HUES64 (cell line): ENCODE results near the gene PLXNA1. TPM values are rescaled to one million over a fixed set of nuclear protein-coding genes. Genes with fewer than 3 reads are reported as not detected.

Experiments used
- H3K27ac ChIP-seq: 2 replicates; pipeline ENCODE4 v1.7.0; 2013; ENCODE audit warnings: low read depth, low read length, inconsistent platforms
- H3K27me3 ChIP-seq: 2 replicates; pipeline ENCODE4 v1.6.1; 2013; ENCODE audit warnings: mild to moderate bottlenecking, low read length; ENCODE audit not compliant: insufficient read depth
- H3K36me3 ChIP-seq: 2 replicates; pipeline ENCODE4 v1.6.1; 2013; ENCODE audit warnings: mild to moderate bottlenecking, low read length; ENCODE audit not compliant: insufficient read depth
- H3K4me1 ChIP-seq: 2 replicates; pipeline ENCODE4 v1.6.1; 2013; ENCODE audit warnings: mild to moderate bottlenecking, low read length, moderate library complexity; ENCODE audit not compliant: insufficient read depth
- H3K4me3 ChIP-seq: 2 replicates; pipeline ENCODE4 v1.5.1; 2013; ENCODE audit warnings: mild to moderate bottlenecking, low read length, moderate library complexity
- H3K9ac ChIP-seq: 2 replicates; pipeline ENCODE4 v1.6.1; 2013; ENCODE audit warnings: mild to moderate bottlenecking, low read depth, low read length
- H3K9me3 ChIP-seq: 2 replicates; pipeline ENCODE4 v1.6.1; 2013; ENCODE audit warnings: low read depth, low read length; ENCODE audit not compliant: insufficient read depth
- WGBS: fragments of 150-250, 120-280 bp; methylation state at CpG from one replicate; pipeline ENCODE4 v1.1.7; 2013; ENCODE audit warnings: missing lambda C conversion rate; 5-methylcytosine and 5-hydroxymethylcytosine counted together
- polyA plus RNA-seq, 2 experiments: library from polyadenylated mRNA; stranded (reverse); fragments of 50-300 nt; gene quantifications; one replicate each; pipeline ENCODE4 v1.2.3, GENCODE V29; 2013

The PLXNA1 gene
- 27.3 TPM for polyA plus RNA-seq (2013, experiment 1 of 2)
- 34.0 TPM for polyA plus RNA-seq (2013, experiment 2 of 2)

DNA sequence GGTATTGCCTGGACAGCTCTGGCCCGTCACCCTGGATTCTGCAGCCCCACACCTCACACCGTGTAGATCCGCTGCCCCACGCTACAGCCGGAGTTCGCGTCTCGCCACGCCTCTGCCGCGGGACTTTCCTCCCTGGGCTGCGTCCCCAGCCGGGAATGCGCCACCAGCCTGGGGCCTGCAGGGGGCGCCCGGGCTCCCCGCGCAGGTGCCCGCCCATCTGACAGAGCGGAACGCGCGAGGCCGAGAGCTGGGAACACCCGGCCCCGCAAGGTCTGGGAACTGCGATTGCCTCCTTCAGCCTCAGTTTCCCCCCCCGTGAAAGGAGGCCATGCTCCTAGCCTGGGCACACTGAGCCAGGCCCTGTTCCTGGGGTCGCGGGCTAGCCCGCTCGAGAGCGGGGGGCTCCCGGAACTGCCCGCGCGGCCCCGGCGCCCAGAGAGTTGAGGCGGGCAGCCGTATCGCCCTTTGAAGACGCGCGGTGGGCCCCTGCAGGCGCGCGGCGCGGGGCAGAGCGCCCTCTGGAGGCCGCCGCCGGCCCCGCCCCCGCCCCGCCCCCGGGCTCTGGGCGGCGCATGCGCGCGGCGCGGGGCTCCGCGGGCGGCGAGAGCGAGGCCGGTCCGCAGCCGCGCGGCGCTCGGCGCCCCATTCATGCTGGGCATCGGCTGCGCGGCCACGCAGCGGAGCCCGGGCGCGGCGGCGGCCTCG is at the start of gene PLXNA1:
Gene PLXNA1, plus strand, starts transcription at position 645 of the 705 bp plus-strand sequence. CDS start 5,479 bp downstream, outside the sequence.
- Histone ChIP-seq H3K27me3 (peaks cover 13% of the 10 kb centered on the region), H3K27ac (no peak within 1 kb of the TSS), H3K4me3 (peak within 1 kb of the TSS; percentile 77), H3K4me1 (peaks cover 12% of the 10 kb centered on the region; the same call in 1 of the 2 replicates), H3K9me3 (no peaks in the 10 kb centered on the region), H3K36me3 (no peaks in the 10 kb centered on the region), H3K9ac (peak within 1 kb of the TSS; percentile 66)
- under 1% methylated on average over 89 of the region's 89 CpGs for WGBS

DNA sequence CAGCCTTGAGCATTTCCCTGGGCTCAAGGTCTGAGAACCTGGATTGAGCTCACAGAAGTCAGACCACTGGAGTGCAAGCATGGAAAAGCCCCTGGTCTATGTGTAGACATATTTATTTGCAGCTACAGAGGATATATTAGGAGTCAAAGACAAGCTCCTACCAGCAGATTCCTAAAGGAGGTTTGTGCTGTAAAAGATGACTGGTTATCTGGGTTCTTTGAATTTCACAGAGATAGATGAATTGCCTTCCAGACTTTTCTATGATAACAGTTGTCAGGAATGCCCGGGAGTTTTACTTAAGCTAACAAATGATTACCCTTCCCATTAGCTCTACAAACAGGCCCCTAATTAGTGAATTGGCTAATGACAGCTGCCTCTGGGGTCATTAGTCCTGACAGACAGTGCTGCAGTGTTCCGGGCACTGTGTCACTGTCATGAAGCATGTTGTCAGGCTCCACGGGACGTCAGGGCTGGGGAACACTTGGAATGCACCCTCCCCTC is 48.8 kb upstream of the PLXNA1 start:
- H3K27me3 ChIP-seq: no peaks in the 10 kb centered on the region
- H3K9ac ChIP-seq: no peak overlapping the region
- H3K4me1 ChIP-seq: no peaks in the 10 kb centered on the region
- no peaks in the 10 kb centered on the region for H3K36me3 ChIP-seq
- no peaks in the 10 kb centered on the region for H3K9me3 ChIP-seq
- H3K27ac ChIP-seq: no peak overlapping the region
- 65% methylated on average over 4 of the region's 4 CpGs for WGBS
- H3K4me3 ChIP-seq: no peak overlapping the region

DNA sequence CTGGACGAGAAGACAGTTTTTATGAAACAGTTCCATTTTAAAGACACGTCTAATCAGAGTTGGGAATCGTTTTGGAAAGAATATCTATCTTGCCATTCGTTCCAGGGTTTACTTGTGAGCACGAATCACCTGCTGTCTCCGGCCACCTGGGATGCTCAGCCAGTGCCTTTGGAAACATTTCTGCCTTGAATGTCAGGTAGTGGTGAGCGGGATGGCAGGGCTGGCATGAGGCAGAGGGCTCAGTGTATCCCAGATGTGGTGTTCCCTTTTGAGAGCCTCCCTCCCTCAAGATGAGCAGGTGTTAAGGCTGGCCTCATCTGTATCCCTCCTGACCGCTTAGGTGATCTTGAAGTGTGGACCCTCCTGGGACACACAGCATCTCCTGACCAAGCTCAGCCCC is 47.9 kb upstream of the PLXNA1 start:
- Histone ChIP-seq H3K27me3 (no peaks in the 10 kb centered on the region), H3K9me3 (no peaks in the 10 kb centered on the region), H3K27ac (no peak overlapping the region), H3K9ac (no peak overlapping the region), H3K4me1 (no peaks in the 10 kb centered on the region), H3K4me3 (no peak overlapping the region), H3K36me3 (no peaks in the 10 kb centered on the region)
- WGBS: 96% methylated on average over 8 of the region's 8 CpGs

DNA sequence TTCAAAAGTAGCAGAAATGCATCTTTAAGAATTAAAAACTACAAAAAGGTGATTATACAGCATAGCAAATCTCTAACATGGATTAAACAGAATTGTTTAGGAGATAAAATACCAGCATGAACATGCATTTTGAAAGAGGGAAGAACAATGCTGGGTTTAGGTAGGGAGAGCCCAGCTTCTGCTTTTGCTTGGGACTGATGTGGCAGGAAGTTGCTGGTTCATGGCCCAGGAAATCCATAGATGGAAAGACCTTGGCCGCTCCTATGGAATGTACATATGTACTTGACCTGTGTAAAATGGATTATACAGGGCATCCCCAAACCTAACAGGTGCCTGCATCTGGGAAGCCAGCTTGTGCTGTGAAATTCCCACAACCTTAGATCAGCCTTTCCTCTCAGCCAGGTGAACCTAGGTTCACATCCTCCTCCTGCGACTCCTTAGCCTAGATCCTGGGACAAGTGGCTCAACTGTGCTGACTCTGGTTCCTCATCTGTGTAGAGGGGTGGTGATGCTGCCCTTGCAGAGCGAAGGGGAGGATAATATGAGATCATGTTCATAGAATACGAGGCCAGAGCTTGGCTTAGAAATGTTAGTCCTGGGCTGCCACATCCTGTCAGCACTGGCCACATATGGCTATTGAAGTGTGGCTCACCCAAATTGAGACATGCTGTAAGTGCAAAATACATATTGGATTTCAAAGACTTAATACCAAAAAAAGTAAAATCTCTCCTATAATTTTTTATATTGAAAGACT is 47.0 kb upstream of the PLXNA1 start:
- H3K27me3 ChIP-seq: no peaks in the 10 kb centered on the region
- H3K9me3 ChIP-seq: no peaks in the 10 kb centered on the region
- WGBS: 95% methylated on average over 4 of the region's 4 CpGs
- no peak overlapping the region for H3K4me3 ChIP-seq
- no peak overlapping the region for H3K9ac ChIP-seq
- H3K27ac ChIP-seq: no peak overlapping the region
- no peaks in the 10 kb centered on the region for H3K36me3 ChIP-seq
- H3K4me1 ChIP-seq: no peaks in the 10 kb centered on the region

DNA sequence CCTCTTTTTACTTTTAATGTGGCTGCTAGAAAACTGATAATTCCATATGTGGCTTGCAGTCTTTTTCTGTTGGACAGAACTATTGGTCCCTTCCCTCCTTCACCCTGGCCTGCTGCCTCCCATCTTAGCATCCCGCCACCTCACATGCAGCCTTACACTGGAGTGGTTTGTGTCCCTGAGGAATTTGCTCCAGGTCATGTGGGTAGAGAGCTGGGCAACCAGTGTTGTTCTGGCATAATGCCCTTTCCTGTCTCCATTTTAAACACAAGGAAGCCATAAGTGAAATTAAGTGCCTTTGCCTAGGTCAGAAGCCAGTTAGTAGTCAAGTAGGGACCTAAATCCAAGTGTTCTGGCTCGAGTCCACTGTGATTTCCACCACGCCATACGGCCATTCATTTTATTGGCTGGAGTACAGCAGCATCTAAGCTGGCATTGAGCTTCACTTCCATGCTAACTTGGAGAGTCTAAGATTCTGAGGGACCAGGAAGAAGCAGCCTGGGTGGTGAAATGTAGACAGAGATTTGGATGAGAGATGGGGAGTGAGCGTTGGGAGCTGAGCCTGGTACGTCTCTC is 46.0 kb upstream of the PLXNA1 start:
- 0 out of 2 replicates have a peak, but pooled peaks cover 1% of the 10 kb centered on the region for H3K36me3 ChIP-seq
- H3K4me1 ChIP-seq: no peaks in the 10 kb centered on the region
- H3K27me3 ChIP-seq: no peaks in the 10 kb centered on the region
- H3K4me3 ChIP-seq: no peak overlapping the region
- WGBS: 97% methylated on average over 6 of the region's 6 CpGs
- H3K27ac ChIP-seq: no peak overlapping the region
- H3K9me3 ChIP-seq: no peaks in the 10 kb centered on the region
- no peak overlapping the region for H3K9ac ChIP-seq

DNA sequence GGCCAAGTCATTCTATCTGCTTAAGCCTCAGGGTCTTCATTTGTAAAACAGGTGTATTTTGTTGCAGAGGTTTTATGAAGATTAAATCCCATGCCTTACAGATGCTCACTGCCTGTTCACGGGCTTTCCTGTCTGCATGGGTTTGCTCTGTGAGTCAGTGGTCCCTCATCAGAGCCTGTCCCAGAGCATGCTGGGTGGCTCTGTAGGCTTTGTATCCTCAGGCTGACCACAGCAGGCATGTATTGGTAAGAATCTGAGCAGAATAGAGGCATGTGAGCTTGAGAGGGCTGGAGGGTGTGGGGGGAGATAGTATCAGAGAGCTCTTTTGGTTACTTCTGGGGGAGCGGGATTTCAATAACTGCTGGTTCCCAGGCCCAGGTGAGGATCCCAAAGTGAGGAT is 45.4 kb upstream of the PLXNA1 start:
- Histone ChIP-seq H3K9me3 (no peaks in the 10 kb centered on the region), H3K27ac (no peak overlapping the region), H3K9ac (no peak overlapping the region), H3K4me1 (no peaks in the 10 kb centered on the region), H3K36me3 (0 out of 2 replicates have a peak, but pooled peaks cover 4% of the 10 kb centered on the region), H3K27me3 (no peaks in the 10 kb centered on the region), H3K4me3 (no peak overlapping the region)
- 91% methylated on average over 2 of the region's 2 CpGs for WGBS

DNA sequence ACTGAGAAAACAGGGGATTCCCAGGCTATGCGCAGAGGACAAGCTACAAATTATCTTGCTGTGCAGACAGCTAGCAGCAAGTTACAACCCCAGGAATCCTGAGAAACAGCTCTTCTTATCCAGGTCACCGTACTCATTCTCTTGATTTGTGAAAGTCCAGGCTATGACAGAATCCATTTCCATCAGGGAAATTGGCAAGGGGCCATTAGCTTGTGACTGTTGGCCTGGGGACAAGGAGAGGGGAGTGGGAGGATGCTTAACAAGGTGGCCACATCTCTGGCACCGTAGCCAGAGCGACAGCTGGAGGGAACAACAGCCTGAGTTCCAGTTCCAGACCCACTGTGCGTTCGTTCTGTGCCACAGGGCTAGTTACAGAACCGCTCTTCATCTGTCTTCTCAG is 44.9 kb upstream of the PLXNA1 start:
- Histone ChIP-seq H3K27ac (no peak overlapping the region), H3K4me3 (no peak overlapping the region), H3K4me1 (no peaks in the 10 kb centered on the region), H3K36me3 (0 out of 2 replicates have a peak, but pooled peaks cover 4% of the 10 kb centered on the region), H3K9me3 (no peaks in the 10 kb centered on the region), H3K9ac (no peak overlapping the region), H3K27me3 (no peaks in the 10 kb centered on the region)
- 94% methylated on average over 7 of the region's 7 CpGs for WGBS

DNA sequence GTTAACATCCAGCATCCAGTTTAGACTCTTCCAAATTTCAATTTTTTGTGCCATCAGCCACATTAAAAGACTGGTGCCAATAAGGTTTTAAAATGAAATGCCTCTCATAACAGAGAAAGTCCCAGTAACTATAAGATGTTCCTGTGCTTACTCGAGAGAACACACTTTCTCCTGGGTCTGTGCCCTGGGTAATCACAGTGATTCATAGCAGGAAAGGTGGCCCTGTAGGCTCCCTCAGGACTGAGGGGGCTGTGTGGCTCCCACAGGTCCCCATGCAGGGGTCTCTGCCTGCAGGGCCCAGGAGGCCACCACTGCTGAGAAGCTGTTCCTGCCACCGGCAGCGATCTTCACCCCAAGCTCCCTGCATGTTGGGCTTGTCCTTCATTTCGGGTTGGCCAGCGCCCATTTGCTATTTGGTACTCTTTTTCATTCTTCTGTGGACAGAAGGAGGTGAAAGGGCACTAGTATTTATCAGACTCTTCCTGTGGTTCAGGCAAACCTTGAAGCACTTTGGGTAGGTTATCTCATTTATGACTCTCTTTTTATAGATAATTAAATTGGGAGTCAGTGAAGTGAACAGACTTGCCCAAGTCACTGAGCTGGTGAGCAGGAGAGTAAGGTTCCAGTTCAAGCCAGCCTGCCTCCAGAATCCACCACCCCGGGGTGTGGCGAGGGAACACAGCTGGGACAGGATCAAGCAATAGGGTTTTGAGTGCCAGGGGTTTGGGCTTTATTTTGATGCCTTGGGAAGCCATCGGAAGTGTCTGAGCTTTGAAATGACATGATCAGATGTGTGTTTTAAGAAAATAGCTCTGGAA is 44.2 kb upstream of the PLXNA1 start:
- no peaks in the 10 kb centered on the region for H3K4me1 ChIP-seq
- no peaks in the 10 kb centered on the region for H3K9me3 ChIP-seq
- 0 out of 2 replicates have a peak, but pooled peaks cover 4% of the 10 kb centered on the region for H3K36me3 ChIP-seq
- H3K4me3 ChIP-seq: no peak overlapping the region
- H3K9ac ChIP-seq: no peak overlapping the region
- no peaks in the 10 kb centered on the region for H3K27me3 ChIP-seq
- WGBS: 84% methylated on average over 8 of the region's 8 CpGs
- no peak overlapping the region for H3K27ac ChIP-seq

DNA sequence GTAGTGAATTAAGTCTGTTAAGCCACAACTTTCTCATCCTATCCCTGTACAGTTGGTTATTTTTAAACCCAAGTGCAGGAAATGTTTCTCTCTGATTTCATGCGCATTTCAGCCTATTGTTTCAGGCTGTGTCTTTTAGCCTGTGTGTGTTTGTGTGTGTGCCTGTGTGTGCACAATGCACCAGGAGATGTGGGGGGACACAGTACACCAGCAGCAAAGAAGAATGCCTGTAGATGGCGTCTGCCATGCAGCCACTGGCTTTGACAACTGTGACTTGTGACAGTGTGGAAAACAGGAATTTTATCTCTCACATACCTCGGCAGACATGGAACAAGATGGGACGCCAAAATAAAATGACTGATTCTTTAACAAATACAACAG is 43.6 kb upstream of the PLXNA1 start:
- Histone ChIP-seq H3K27ac (no peak overlapping the region), H3K9ac (no peak overlapping the region), H3K9me3 (no peaks in the 10 kb centered on the region), H3K4me3 (no peak overlapping the region), H3K4me1 (no peaks in the 10 kb centered on the region), H3K27me3 (no peaks in the 10 kb centered on the region), H3K36me3 (0 out of 2 replicates have a peak, but pooled peaks cover 4% of the 10 kb centered on the region)
- WGBS: 83% methylated on average over 4 of the region's 4 CpGs

DNA sequence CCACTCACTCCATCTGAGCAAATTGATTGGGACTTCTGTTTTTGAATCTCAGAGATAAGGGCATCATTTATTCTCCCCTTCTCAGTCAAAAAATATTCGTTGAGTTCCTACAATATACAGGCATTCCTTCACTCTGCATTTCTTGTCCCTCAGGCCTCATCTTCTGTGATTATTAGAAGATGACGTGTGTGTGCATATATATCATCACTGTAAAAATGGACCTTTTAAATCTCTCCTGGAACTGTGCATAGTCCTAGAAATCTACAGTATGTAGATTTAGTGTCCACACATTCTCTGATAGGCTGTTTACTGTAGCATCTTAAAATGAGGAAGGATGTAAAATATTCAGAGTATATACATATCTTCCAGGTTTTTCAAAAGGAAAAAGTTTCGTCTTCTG is 43.2 kb upstream of the PLXNA1 start:
- Histone ChIP-seq H3K36me3 (0 out of 2 replicates have a peak, but pooled peaks cover 4% of the 10 kb centered on the region), H3K4me1 (no peaks in the 10 kb centered on the region), H3K27ac (no peak overlapping the region), H3K9ac (no peak overlapping the region), H3K27me3 (no peaks in the 10 kb centered on the region), H3K9me3 (no peaks in the 10 kb centered on the region), H3K4me3 (no peak overlapping the region)
- WGBS: 93% methylated on average over 2 of the region's 3 CpGs
